Colonic mucosa (tissue), 4 donors: ENCODE results near the gene SNX11. TPM values are rescaled to one million over a fixed set of nuclear protein-coding genes. Genes with fewer than 3 reads are reported as not detected.

Source experiments
- DNase-seq: peaks from one replicate; pipeline ENCODE4 v3.0.0-alpha.2; 2020
- H3K27ac ChIP-seq: fragments of 200-600 bp; one replicate; pipeline ENCODE4 v1.8.0; 2021
- H3K27me3 ChIP-seq: fragments of 200-600 bp; one replicate; pipeline ENCODE4 v1.8.0; 2021
- H3K36me3 ChIP-seq: fragments of 200-600 bp; one replicate; pipeline ENCODE4 v1.8.0; 2021
- H3K4me1 ChIP-seq: fragments of 200-600 bp; one replicate; pipeline ENCODE4 v1.8.0; 2021; ENCODE audit warnings: mild to moderate bottlenecking
- H3K4me3 ChIP-seq: fragments of 200-600 bp; one replicate; pipeline ENCODE4 v1.8.0; 2021
- H3K9ac ChIP-seq, 2 donors: one replicate each; pipeline ENCODE4 v1.7.0; 2013; ENCODE audit warnings: control low read depth in 2 of 2, low read depth in 2 of 2, low read length in 2 of 2
- H3K9me3 ChIP-seq: fragments of 200-600 bp; one replicate; pipeline ENCODE4 v1.8.0; 2021
- intact Hi-C: fragments of 100-400 bp; cut with DNase I; formaldehyde crosslinking; loops from one replicate; pipeline ENCODE4 v1.14.1; 2022
- microRNA-seq: library from miRNA; unstranded; fragments of <30 nt; microRNA quantifications from one replicate; pipeline ENCODE4, GENCODE V29; 2019
- total RNA-seq, 2 donors: library from RNA; stranded (reverse); fragmentation: NEBNext Ultra II Directional in 1 of 2; extraction: Animal tissue kit (Norgen Biotek cat#: 25700) in 1 of 2; gene quantifications; one replicate each; pipeline ENCODE4 v1.2.1, GENCODE V29; 2021
- TF ChIP-seq, protein P1 (sequence below): fragments of 200-600 bp; IDR thresholded peaks from one replicate; pipeline ENCODE4 v1.8.0; 2022; ENCODE audit warnings: antibody characterized with exemption, mild to moderate bottlenecking
- donor health status: healthy.
- donor health status: DM: no; HTN: no; CAD: no.
- donor health status: DM: no; HTN: no; CAD: no.

SNX11 gene
- total RNA-seq, 2 donors from 2014 or later = 18.7 to 24.4 TPM

- Histone ChIP-seq H3K9me3 (no peaks in the 10 kb centered on the region), H3K9ac (no peak overlapping the region), H3K4me3 (no peak overlapping the region), H3K27me3 (no peaks in the 10 kb centered on the region), H3K4me1 (no peaks in the 10 kb centered on the region), H3K27ac (peak overlapping the region; percentile 39), H3K36me3 (no peaks in the 10 kb centered on the region)
- TF ChIP-seq, protein P1, sequence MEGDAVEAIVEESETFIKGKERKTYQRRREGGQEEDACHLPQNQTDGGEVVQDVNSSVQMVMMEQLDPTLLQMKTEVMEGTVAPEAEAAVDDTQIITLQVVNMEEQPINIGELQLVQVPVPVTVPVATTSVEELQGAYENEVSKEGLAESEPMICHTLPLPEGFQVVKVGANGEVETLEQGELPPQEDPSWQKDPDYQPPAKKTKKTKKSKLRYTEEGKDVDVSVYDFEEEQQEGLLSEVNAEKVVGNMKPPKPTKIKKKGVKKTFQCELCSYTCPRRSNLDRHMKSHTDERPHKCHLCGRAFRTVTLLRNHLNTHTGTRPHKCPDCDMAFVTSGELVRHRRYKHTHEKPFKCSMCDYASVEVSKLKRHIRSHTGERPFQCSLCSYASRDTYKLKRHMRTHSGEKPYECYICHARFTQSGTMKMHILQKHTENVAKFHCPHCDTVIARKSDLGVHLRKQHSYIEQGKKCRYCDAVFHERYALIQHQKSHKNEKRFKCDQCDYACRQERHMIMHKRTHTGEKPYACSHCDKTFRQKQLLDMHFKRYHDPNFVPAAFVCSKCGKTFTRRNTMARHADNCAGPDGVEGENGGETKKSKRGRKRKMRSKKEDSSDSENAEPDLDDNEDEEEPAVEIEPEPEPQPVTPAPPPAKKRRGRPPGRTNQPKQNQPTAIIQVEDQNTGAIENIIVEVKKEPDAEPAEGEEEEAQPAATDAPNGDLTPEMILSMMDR = no peak
- intact Hi-C loops = no loop called here
- DNase-seq = no peak
Observed at GRCh38 chr17:48161127-48161905, 53.8 kb downstream of the SNX11 start.

GRCh38 chr17:48162306-48162934, 54.9 kb downstream of the SNX11 start:
- H3K9me3 ChIP-seq = no peaks in the 10 kb centered on the region
- H3K4me1 ChIP-seq = no peaks in the 10 kb centered on the region
- no peak for DNase-seq
- H3K4me3 ChIP-seq = no peak overlapping the region
- TF ChIP-seq, protein P1 = no peak
- H3K27me3 ChIP-seq = no peaks in the 10 kb centered on the region
- H3K36me3 ChIP-seq = no peaks in the 10 kb centered on the region
- intact Hi-C loops = no loop called here
- H3K9ac ChIP-seq = no peak overlapping the region
- H3K27ac ChIP-seq = peak overlapping the region; percentile 18

GRCh38 chr17:48162946-48163506, 55.5 kb downstream of the SNX11 start:
- H3K4me3 ChIP-seq = no peak overlapping the region
- H3K9ac ChIP-seq = no peak overlapping the region
- no peaks in the 10 kb centered on the region for H3K9me3 ChIP-seq
- H3K36me3 ChIP-seq = no peaks in the 10 kb centered on the region
- peak; percentile 25 for DNase-seq
- TF ChIP-seq, protein P1 = no peak
- H3K4me1 ChIP-seq = no peaks in the 10 kb centered on the region
- H3K27me3 ChIP-seq = no peaks in the 10 kb centered on the region
- intact Hi-C loops = no loop called here
- peak overlapping the region; percentile 18 for H3K27ac ChIP-seq

- DNase-seq = no peak
- H3K36me3 ChIP-seq = no peaks in the 10 kb centered on the region
- H3K4me3 ChIP-seq = no peak overlapping the region
- H3K9me3 ChIP-seq = no peaks in the 10 kb centered on the region
- no peak overlapping the region for H3K27ac ChIP-seq
- TF ChIP-seq, protein P1 = no peak
- no peaks in the 10 kb centered on the region for H3K4me1 ChIP-seq
- no peak overlapping the region for H3K9ac ChIP-seq
- intact Hi-C loops = no loop called here
- H3K27me3 ChIP-seq = no peaks in the 10 kb centered on the region
Observed at GRCh38 chr17:48163809-48164208, 56.2 kb downstream of the SNX11 start.

- Histone ChIP-seq H3K9ac (no peak overlapping the region), H3K27ac (no peak overlapping the region), H3K36me3 (no peaks in the 10 kb centered on the region), H3K4me1 (no peaks in the 10 kb centered on the region), H3K4me3 (no peak overlapping the region), H3K27me3 (no peaks in the 10 kb centered on the region), H3K9me3 (no peaks in the 10 kb centered on the region)
- intact Hi-C loops = no loop called here
- DNase-seq = no peak
- TF ChIP-seq, protein P1 = no peak
Observed at GRCh38 chr17:48169926-48170325, 62.4 kb downstream of the SNX11 start.

Small RNAs within 50 kb of the gene (microRNA-seq; reads per million reads assigned to microRNA genes)
- gene MIR1203 = not detected

Other genes starting within 250 kb of the SNX11 start
- 10 to 100 TPM; 18.1 to 21.6 TPM for gene SP2, start 211.5 kb upstream of the SNX11 start, total RNA-seq
- 10 to 100 TPM; 18.1 to 70.5 TPM for gene PNPO, start 166.2 kb upstream of the SNX11 start, total RNA-seq
- gene PRR15L, start 149.9 kb upstream of the SNX11 start, total RNA-seq = 100 to 1,000 TPM; 223 to 259 TPM
- gene CDK5RAP3, start 136.7 kb upstream of the SNX11 start, total RNA-seq = 100 to 1,000 TPM; 131 to 172 TPM
- 1 to 10 TPM; 4.3 to 9.9 TPM for gene COPZ2, start 70.0 kb upstream of the SNX11 start, total RNA-seq
- gene NFE2L1, start 59.4 kb upstream of the SNX11 start, total RNA-seq = 100 to 1,000 TPM; 158 to 264 TPM
- gene CBX1, start 6.3 kb upstream of the SNX11 start, total RNA-seq = 10 to 100 TPM; 32.3 to 53.0 TPM